ENCODE data around the gene MICU1.
"Not testable (repeated sequence)": the region's sequence is repeated elsewhere in the genome, so short reads cannot be mapped to it uniquely, and the experiment has no call there.

Gene MICU1

GRCh38 chr10:72330069-72330426 lies 295.8 kb downstream of the MICU1 start:
- H3K4me1 ChIP-seq (ENCODE audit: control insufficient read depth, insufficient read depth, low read length), result peaks cover 13% of the 10 kb centered on the region
- no peak overlapping the region for H3K9ac ChIP-seq (ENCODE audit: low read length)
- no peak overlapping the region for H3K4me3 ChIP-seq (ENCODE audit: low read length)
- no peak overlapping the region for H3K27ac ChIP-seq (ENCODE audit: low read depth, low read length)
- no peaks in the 10 kb centered on the region for H3K27me3 ChIP-seq (ENCODE audit: control insufficient read depth, insufficient read depth, low read length)
- H3K36me3 ChIP-seq (ENCODE audit: control insufficient read depth, insufficient read depth, low read length), result peaks cover 3% of the 10 kb centered on the region

DNA sequence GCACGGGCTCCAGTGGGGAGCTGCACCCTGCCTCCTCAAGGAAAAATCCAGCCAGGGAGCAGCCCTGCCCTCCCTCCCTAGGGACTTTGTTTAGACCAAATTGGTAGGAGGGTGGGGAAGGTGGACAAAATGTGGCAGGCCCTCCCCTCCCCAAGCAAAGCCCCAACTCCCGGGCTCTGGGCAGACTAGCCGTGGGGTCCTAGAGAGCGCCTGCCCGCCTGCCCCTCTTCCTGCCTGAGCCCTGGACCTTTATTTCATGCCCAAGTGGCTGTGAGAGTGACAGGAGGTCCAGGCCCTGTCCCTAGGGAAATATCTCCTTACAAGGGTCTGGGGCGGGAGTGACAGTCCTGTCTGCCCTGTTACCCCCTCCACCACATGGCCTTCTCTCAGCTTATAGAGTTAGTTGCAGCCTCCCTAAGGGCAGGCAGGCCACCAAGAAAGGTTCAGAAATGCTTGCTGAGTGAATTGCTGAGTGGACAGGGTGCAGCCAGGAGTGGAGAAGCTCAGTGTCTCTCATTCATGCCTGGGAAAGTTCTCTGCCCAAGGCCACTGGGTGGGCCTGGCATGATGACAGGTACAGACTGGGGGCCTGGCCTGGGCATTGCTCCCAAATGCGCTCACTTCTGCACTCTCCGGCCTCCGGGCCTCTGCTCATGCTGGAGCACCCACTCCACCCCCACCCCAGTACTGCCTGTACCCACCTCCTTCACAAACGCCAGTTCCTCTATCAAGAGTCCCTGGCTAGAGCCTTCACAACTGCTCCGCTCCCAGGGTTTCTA lies 296.4 kb downstream of the MICU1 start:
- Histone ChIP-seq H3K4me3 (ENCODE audit: low read length) (no peak overlapping the region), H3K27ac (ENCODE audit: low read depth, low read length) (no peak overlapping the region), H3K27me3 (ENCODE audit: control insufficient read depth, insufficient read depth, low read length) (no peaks in the 10 kb centered on the region), H3K4me1 (ENCODE audit: control insufficient read depth, insufficient read depth, low read length) (peaks cover 13% of the 10 kb centered on the region), H3K9ac (ENCODE audit: low read length) (no peak overlapping the region), H3K36me3 (ENCODE audit: control insufficient read depth, insufficient read depth, low read length) (peaks cover 3% of the 10 kb centered on the region)

- Histone ChIP-seq H3K27ac (ENCODE audit: low read depth, low read length) (no peak overlapping the region), H3K4me1 (ENCODE audit: control insufficient read depth, insufficient read depth, low read length) (peaks cover 13% of the 10 kb centered on the region), H3K27me3 (ENCODE audit: control insufficient read depth, insufficient read depth, low read length) (no peaks in the 10 kb centered on the region), H3K9ac (ENCODE audit: low read length) (no peak overlapping the region), H3K36me3 (ENCODE audit: control insufficient read depth, insufficient read depth, low read length) (peaks cover 3% of the 10 kb centered on the region), H3K4me3 (ENCODE audit: low read length) (no peak overlapping the region)
Observed at GRCh38 chr10:72328829-72329204, 297.1 kb downstream of the MICU1 start.

GRCh38 chr10:72328045-72328828 lies 297.6 kb downstream of the MICU1 start:
- Histone ChIP-seq H3K9ac (ENCODE audit: low read length) (no peak overlapping the region), H3K4me1 (ENCODE audit: control insufficient read depth, insufficient read depth, low read length) (peaks cover 13% of the 10 kb centered on the region), H3K27ac (ENCODE audit: low read depth, low read length) (peak overlapping the region; percentile 20), H3K36me3 (ENCODE audit: control insufficient read depth, insufficient read depth, low read length) (no peaks in the 10 kb centered on the region), H3K27me3 (ENCODE audit: control insufficient read depth, insufficient read depth, low read length) (no peaks in the 10 kb centered on the region), H3K4me3 (ENCODE audit: low read length) (no peak overlapping the region)

DNA sequence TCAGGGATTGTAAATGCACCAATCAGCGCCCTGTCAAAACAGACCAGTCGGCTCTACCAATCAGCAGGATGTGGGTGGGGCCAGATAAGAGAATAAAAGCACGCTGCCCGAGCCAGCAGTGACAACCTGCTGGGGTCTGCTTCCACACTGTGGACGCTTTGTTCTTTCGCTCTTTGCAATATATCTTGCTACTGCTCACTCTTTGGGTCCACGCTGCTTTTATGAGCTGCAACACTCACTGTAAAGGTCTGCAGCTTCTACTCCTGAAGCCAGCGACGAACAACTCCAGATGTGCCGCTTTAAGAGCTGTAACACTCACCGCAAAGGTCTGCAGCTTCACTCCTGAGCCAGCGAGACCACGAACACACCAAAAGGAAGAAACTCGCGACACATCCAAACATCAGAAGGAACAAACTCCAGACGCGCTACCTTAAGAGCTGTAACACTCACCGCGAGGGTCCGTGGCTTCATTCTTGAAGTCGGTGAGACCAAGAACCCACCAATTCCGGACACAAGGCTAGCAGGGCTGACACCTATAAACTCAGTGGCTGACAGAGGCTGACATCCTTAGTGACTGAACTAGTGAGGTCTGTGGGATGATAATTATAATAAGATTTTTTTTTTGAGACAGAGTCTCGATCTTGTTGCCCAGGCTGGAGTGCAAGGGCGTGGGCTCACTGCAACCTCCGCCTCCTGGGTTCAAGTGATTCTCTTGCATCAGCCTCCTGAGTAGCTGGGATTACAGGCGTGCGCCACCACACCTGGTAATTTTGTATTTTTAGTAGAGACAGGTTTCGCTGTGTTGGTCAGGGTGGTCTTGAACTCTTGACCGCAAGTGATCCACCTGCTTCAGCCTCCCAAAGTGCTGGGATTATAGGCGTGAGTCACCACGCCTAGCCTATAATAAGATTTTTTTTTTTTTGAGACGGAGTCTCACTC lies 298.9 kb downstream of the MICU1 start:
- H3K36me3 ChIP-seq (ENCODE audit: control insufficient read depth, insufficient read depth, low read length); H3K4me3 ChIP-seq (ENCODE audit: low read length); H3K27me3 ChIP-seq (ENCODE audit: control insufficient read depth, insufficient read depth, low read length); H3K27ac ChIP-seq (ENCODE audit: low read depth, low read length); H3K9ac ChIP-seq (ENCODE audit: low read length): not testable (repeated sequence)
- H3K4me1 ChIP-seq (ENCODE audit: control insufficient read depth, insufficient read depth, low read length), result peaks cover 13% of the 10 kb centered on the region

DNA sequence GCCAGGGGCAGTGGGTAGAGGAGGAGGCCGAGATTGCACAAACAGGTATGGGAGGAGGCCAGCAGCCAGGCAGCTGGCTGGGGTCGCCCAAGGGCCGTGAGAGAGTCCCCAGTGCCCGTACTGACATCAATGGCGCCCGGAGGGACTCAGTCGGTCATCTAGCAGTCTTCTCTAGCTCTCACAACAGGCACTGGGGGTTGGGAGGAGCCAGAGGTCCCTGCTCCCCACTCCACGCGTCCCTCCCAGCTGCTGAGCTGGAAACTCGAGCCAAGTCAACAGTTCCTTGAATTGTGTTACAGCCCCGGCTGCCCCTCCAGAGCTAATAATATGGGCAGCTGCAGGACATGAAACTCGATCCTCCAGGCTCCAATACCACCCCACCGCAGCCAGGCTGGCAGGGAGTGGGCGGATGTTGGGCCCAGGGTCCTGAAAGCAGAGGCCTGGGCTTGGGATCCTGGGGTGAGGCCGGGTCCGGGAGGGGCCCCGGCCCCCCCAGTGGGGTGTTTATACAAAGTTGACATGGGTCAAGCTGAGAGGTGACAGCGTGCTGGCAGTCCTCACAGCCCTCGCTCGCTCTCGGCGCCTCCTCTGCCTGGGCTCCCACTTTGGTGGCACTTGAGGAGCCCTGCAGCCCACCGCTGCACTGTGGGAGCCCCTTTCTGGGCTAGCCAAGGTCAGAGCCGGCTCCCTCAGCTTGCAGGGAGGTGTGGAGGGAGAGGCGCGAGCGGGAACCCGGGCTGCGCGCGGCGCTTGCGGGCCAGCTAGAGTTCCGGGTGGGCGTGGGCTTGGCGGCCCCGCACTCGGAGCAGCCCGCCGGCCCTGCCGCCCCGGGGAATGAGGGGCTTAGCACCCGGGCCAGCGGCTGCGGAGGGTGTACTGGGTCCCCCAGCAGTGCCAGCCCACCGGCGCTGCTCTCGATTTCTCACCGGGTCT lies 300.4 kb downstream of the MICU1 start:
- H3K36me3 ChIP-seq (ENCODE audit: control insufficient read depth, insufficient read depth, low read length); H3K27me3 ChIP-seq (ENCODE audit: control insufficient read depth, insufficient read depth, low read length); H3K27ac ChIP-seq (ENCODE audit: low read depth, low read length); H3K9ac ChIP-seq (ENCODE audit: low read length): not testable (repeated sequence)
- Histone ChIP-seq H3K4me3 (ENCODE audit: low read length) (peak overlapping the region; percentile 19), H3K4me1 (ENCODE audit: control insufficient read depth, insufficient read depth, low read length) (peaks cover 11% of the 10 kb centered on the region)

DNA sequence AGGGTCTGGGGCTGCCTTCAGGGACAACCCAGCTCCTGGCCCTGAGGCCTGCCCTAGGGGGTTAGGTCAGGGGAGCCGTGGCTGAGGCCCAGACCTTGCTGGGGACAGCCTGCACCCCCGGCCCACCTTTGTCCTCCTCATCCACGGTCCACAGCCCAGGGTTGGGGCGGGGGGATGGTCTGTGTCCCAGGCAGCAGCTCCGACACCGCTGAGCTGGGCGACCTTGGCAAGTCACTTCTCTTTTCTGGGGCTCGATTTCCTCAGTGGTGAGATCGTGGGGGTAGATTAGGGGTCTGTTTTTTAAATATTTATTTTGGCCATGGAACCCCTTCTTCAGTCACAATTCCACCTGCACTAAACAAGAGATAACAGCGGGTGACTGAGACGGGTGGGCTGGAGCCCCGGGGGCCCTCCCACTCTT lies 302.1 kb downstream of the MICU1 start:
- Histone ChIP-seq H3K9ac (ENCODE audit: low read length) (no peak overlapping the region), H3K4me3 (ENCODE audit: low read length) (no peak overlapping the region), H3K27ac (ENCODE audit: low read depth, low read length) (no peak overlapping the region), H3K27me3 (ENCODE audit: control insufficient read depth, insufficient read depth, low read length) (no peaks in the 10 kb centered on the region), H3K36me3 (ENCODE audit: control insufficient read depth, insufficient read depth, low read length) (no peaks in the 10 kb centered on the region), H3K4me1 (ENCODE audit: control insufficient read depth, insufficient read depth, low read length) (peaks cover 18% of the 10 kb centered on the region)

GRCh38 chr10:72323108-72323749 lies 302.6 kb downstream of the MICU1 start:
- Histone ChIP-seq H3K27me3 (ENCODE audit: control insufficient read depth, insufficient read depth, low read length) (no peaks in the 10 kb centered on the region), H3K27ac (ENCODE audit: low read depth, low read length) (no peak overlapping the region), H3K36me3 (ENCODE audit: control insufficient read depth, insufficient read depth, low read length) (no peaks in the 10 kb centered on the region), H3K4me1 (ENCODE audit: control insufficient read depth, insufficient read depth, low read length) (peaks cover 16% of the 10 kb centered on the region), H3K9ac (ENCODE audit: low read length) (no peak overlapping the region), H3K4me3 (ENCODE audit: low read length) (no peak overlapping the region)

DNA sequence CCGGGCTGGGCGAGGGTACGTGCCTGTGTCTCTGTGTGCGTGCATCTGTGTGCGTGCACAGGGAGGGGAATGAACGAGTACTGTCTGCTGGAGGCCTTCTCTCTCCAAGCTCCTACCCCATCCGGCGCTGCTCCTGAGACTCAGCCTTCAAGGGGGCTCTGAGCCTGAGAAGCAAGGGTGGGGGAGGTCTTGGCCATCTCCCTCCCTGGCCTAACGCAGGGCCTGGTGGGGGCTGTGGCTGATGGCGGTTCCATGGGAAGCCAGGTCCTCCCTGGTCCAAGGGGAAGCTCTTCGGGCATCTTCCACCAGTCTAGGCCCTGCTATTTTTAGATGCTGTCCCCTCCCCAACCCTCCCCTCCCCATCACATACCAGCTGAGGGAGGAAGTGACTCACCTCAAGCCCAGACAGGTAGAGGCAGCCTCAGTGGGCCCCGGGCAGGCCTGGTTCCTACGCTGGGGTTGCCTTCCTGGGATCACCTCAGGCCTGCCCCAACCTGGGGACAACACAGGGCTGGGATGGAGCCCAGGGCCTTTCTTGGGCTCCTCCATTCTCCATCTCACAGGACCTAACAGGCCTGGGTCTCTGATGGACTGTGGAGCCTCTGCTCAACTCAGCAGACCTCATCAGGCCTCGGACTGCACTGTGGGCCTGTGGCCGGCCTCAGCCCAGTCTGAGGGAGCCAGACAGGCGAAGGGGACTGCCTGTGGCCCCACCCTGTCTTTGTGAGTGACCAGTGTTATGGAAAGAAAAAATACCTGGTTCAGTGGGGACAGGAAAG lies 303.4 kb downstream of the MICU1 start:
- H3K27ac ChIP-seq (ENCODE audit: low read depth, low read length), result no peak overlapping the region
- H3K36me3 ChIP-seq (ENCODE audit: control insufficient read depth, insufficient read depth, low read length), result no peaks in the 10 kb centered on the region
- no peak overlapping the region for H3K4me3 ChIP-seq (ENCODE audit: low read length)
- no peak overlapping the region for H3K9ac ChIP-seq (ENCODE audit: low read length)
- H3K27me3 ChIP-seq (ENCODE audit: control insufficient read depth, insufficient read depth, low read length), result no peaks in the 10 kb centered on the region
- peaks cover 12% of the 10 kb centered on the region for H3K4me1 ChIP-seq (ENCODE audit: control insufficient read depth, insufficient read depth, low read length)

DNA sequence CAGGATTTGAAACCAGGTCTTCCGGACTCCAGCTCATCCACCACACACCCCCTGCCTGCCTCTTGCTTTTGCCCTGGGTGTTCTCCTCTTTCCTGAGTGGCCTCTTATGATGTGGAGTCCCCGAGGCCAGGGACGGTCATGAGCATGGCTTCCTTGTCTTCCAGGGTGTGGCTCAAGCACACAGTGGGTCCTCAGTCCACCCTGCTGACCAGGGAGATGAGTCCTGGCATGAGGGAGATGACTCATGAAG lies 303.9 kb downstream of the MICU1 start:
- Histone ChIP-seq H3K4me3 (ENCODE audit: low read length) (no peak overlapping the region), H3K9ac (ENCODE audit: low read length) (no peak overlapping the region), H3K36me3 (ENCODE audit: control insufficient read depth, insufficient read depth, low read length) (no peaks in the 10 kb centered on the region), H3K4me1 (ENCODE audit: control insufficient read depth, insufficient read depth, low read length) (peaks cover 12% of the 10 kb centered on the region), H3K27ac (ENCODE audit: low read depth, low read length) (no peak overlapping the region), H3K27me3 (ENCODE audit: control insufficient read depth, insufficient read depth, low read length) (no peaks in the 10 kb centered on the region)

Measured in rectal smooth muscle tissue (tissue), 1 donor.